Measurements from ENCODE around the gene POLR3K. TPM values are rescaled to one million over a fixed set of nuclear protein-coding genes. Genes with fewer than 3 reads are reported as not detected.

Gene POLR3K
- total RNA-seq, 1 donor from 2014 or later = 12.8 TPM

- H3K27ac ChIP-seq = peak overlapping the region; percentile 92
- intact Hi-C loops (cut with DNase I) = no loop called here
- no peaks in the 10 kb centered on the region for H3K9me3 ChIP-seq
- H3K4me1 ChIP-seq = peaks cover 90% of the 10 kb centered on the region
- peak in 1 of 2 donors; percentile 72 for TF ChIP-seq POLR2A (IDR thresholded peaks at IDR 0.05)
- no peak for TF ChIP-seq CTCF (IDR thresholded peaks at IDR 0.05)
- TF ChIP-seq POLR2AphosphoS5 (IDR thresholded peaks at IDR 0.05; ENCODE audit: insufficient read depth in 1 of 2, low read depth in 1 of 2) = peak; percentile 53 to 92
- peak in 1 of 2 donors; percentile 98 for DNase-seq (ENCODE audit: extremely low spot score in 2 of 2)
- H3K27me3 ChIP-seq = no peaks in the 10 kb centered on the region
- peak overlapping the region; percentile 73 to 81 for H3K4me3 ChIP-seq
- H3K36me3 ChIP-seq = no peaks in the 10 kb centered on the region
Observed at GRCh38 chr16:71540-72401, 18.4 kb upstream of the POLR3K start.

- Histone ChIP-seq H3K27me3 (no peaks in the 10 kb centered on the region), H3K4me1 (peaks cover 90% of the 10 kb centered on the region), H3K9me3 (no peaks in the 10 kb centered on the region), H3K36me3 (no peaks in the 10 kb centered on the region), H3K4me3 (peak overlapping the region; percentile 73 to 81), H3K27ac (peak overlapping the region; percentile 92)
- TF ChIP-seq POLR2A (IDR thresholded peaks at IDR 0.05) (no peak), CTCF (IDR thresholded peaks at IDR 0.05) (no peak), POLR2AphosphoS5 (IDR thresholded peaks at IDR 0.05; ENCODE audit: insufficient read depth in 1 of 2, low read depth in 1 of 2) (no peak)
- no peak for DNase-seq (ENCODE audit: extremely low spot score in 2 of 2)
- intact Hi-C loops (cut with DNase I) = no loop called here
Observed at GRCh38 chr16:71210-71539, 17.8 kb upstream of the POLR3K start.

GRCh38 chr16:69181-69580 lies 15.8 kb upstream of the POLR3K start:
- no peaks in the 10 kb centered on the region for H3K27me3 ChIP-seq
- H3K9me3 ChIP-seq = no peaks in the 10 kb centered on the region
- DNase-seq (ENCODE audit: extremely low spot score in 2 of 2) = no peak
- intact Hi-C loops (cut with DNase I) = no loop called here
- peaks cover 0 to 6% of the 10 kb centered on the region in 2 donors for H3K36me3 ChIP-seq
- TF ChIP-seq POLR2A (IDR thresholded peaks at IDR 0.05) = no peak
- TF ChIP-seq POLR2AphosphoS5 (IDR thresholded peaks at IDR 0.05; ENCODE audit: insufficient read depth in 1 of 2, low read depth in 1 of 2) = no peak
- no peak for TF ChIP-seq CTCF (IDR thresholded peaks at IDR 0.05)
- peaks cover 80% of the 10 kb centered on the region for H3K4me1 ChIP-seq
- no peak overlapping the region for H3K4me3 ChIP-seq
- H3K27ac ChIP-seq = peak overlapping the region; percentile 92

- TF ChIP-seq POLR2AphosphoS5 (IDR thresholded peaks at IDR 0.05; ENCODE audit: insufficient read depth in 1 of 2, low read depth in 1 of 2) (peak in 1 of 2 donors; percentile 37), CTCF (IDR thresholded peaks at IDR 0.05) (no peak), POLR2A (IDR thresholded peaks at IDR 0.05) (no peak)
- H3K4me3 ChIP-seq = no peak overlapping the region
- peaks cover 70% of the 10 kb centered on the region for H3K4me1 ChIP-seq
- H3K9me3 ChIP-seq = no peaks in the 10 kb centered on the region
- H3K27ac ChIP-seq = peak overlapping the region; percentile 92
- DNase-seq (ENCODE audit: extremely low spot score in 2 of 2) = no peak
- peaks cover 0 to 17% of the 10 kb centered on the region in 2 donors for H3K36me3 ChIP-seq
- intact Hi-C loops (cut with DNase I) = no loop called here
- H3K27me3 ChIP-seq = no peaks in the 10 kb centered on the region
Observed at GRCh38 chr16:67884-68789, 14.7 kb upstream of the POLR3K start.

Measured in vagina (tissue), 2 donors.